Vagina (tissue), 2 donors: Measurements from ENCODE around the gene SORCS2.

Experiments
- CTCF ChIP-seq, 3 experiments: fragments of 450-650 bp in 2 of 3; fragments of 200-600 bp in 1 of 3; sonication (generic) in 1 of 3; IDR thresholded peaks; one replicate each; pipeline ENCODE4 v1.5.1; 2017 to 2019; ENCODE audit warnings: antibody characterized with exemption in 3 of 3, mild to moderate bottlenecking in 2 of 3, moderate library complexity in 2 of 3
- POLR2AphosphoS5 ChIP-seq, 2 donors: sonication (generic); formaldehyde crosslinking; IDR thresholded peaks; one replicate each; pipeline ENCODE4 v1.9.0; 2017; ENCODE audit warnings: antibody characterized with exemption in 2 of 2, mild to moderate bottlenecking in 2 of 2, low read depth in 1 of 2; ENCODE audit not compliant: insufficient read depth in 1 of 2

- TF ChIP-seq CTCF (IDR thresholded peaks at IDR 0.05) (no peak), POLR2AphosphoS5 (IDR thresholded peaks at IDR 0.05; ENCODE audit: insufficient read depth in 1 of 2, low read depth in 1 of 2) (no peak)
These were observed 427.9 kb downstream of the SORCS2 start for GRCh38 chr4:7620086-7620813.
